ENCODE measurements around the gene ROR2.

ROR2 gene

GRCh38 chr9:91873637-91874051 lies 76.4 kb downstream of the ROR2 start:
- DNase-seq: no peak

- no peak for DNase-seq
These were observed 81.2 kb downstream of the ROR2 start for GRCh38 chr9:91868732-91869391.

- DNase-seq: no peak
These were observed 82.3 kb downstream of the ROR2 start for GRCh38 chr9:91867740-91868139.

- DNase-seq: no peak
These were observed 85.0 kb downstream of the ROR2 start for GRCh38 chr9:91865041-91865440.

GRCh38 chr9:91864380-91864779 lies 85.6 kb downstream of the ROR2 start:
- DNase-seq: no peak

- DNase-seq: no peak
These were observed 86.6 kb downstream of the ROR2 start for GRCh38 chr9:91863469-91863868.

GRCh38 chr9:91858213-91859030 lies 91.6 kb downstream of the ROR2 start:
- DNase-seq: no peak

GRCh38 chr9:91857291-91858212 lies 92.5 kb downstream of the ROR2 start:
- DNase-seq: no peak

GRCh38 chr9:91856419-91856818 lies 93.6 kb downstream of the ROR2 start:
- no peak for DNase-seq

- DNase-seq: no peak
These were observed 94.8 kb downstream of the ROR2 start for GRCh38 chr9:91855196-91855595.

GRCh38 chr9:91852801-91853347 lies 97.2 kb downstream of the ROR2 start:
- DNase-seq: no peak

GRCh38 chr9:91849694-91850093 lies 100.3 kb downstream of the ROR2 start:
- no peak for DNase-seq

- DNase-seq: no peak
These were observed 101.9 kb downstream of the ROR2 start for GRCh38 chr9:91848146-91848545.

GRCh38 chr9:91847581-91848091 lies 102.4 kb downstream of the ROR2 start:
- DNase-seq: no peak

- no peak for DNase-seq
These were observed 104.1 kb downstream of the ROR2 start for GRCh38 chr9:91845879-91846278.

- no peak for DNase-seq
These were observed 105.2 kb downstream of the ROR2 start for GRCh38 chr9:91844701-91845291.

- DNase-seq: no peak
These were observed 105.8 kb downstream of the ROR2 start for GRCh38 chr9:91844190-91844589.

- no peak for DNase-seq
These were observed 106.3 kb downstream of the ROR2 start for GRCh38 chr9:91843623-91844148.

- no peak for DNase-seq
These were observed 106.9 kb downstream of the ROR2 start for GRCh38 chr9:91843093-91843492.

- no peak for DNase-seq
These were observed 107.5 kb downstream of the ROR2 start for GRCh38 chr9:91842358-91843049.

- DNase-seq: no peak
These were observed 108.4 kb downstream of the ROR2 start for GRCh38 chr9:91841591-91841990.
